H9 (cell line): Measurements from ENCODE around the gene LPP. TPM values are rescaled to one million over a fixed set of nuclear protein-coding genes. Genes with fewer than 3 reads are reported as not detected.

ENCODE experiments used
- DNase-seq: peaks from one replicate; pipeline ENCODE4 v3.0.0-alpha.2; 2017
- H2AFZ ChIP-seq: one replicate; pipeline ENCODE4 v1.6.1; 2013; ENCODE audit warnings: mild to moderate bottlenecking, low read length, control low read depth, moderate library complexity
- H2AK5ac ChIP-seq: 2 replicates; pipeline ENCODE4 v1.6.1; 2013; ENCODE audit warnings: low read length, control low read depth, mixed read lengths; ENCODE audit not compliant: insufficient read length
- H2BK120ac ChIP-seq: one replicate; pipeline ENCODE4 v1.6.1; 2013; ENCODE audit warnings: low read depth, mild to moderate bottlenecking, low read length, control low read depth, inconsistent platforms; ENCODE audit not compliant: poor library complexity, severe bottlenecking
- H2BK12ac ChIP-seq: 2 replicates; pipeline ENCODE4 v1.6.1; 2013; ENCODE audit warnings: low read length, control low read depth, mixed read lengths, low read depth; ENCODE audit not compliant: insufficient read length
- H2BK15ac ChIP-seq: 2 replicates; pipeline ENCODE4 v1.6.1; 2013; ENCODE audit warnings: low read depth, low read length, control low read depth
- H2BK20ac ChIP-seq: one replicate; pipeline ENCODE4 v1.6.1; 2013; ENCODE audit warnings: low read depth, mild to moderate bottlenecking, low read length, control low read depth, inconsistent platforms; ENCODE audit not compliant: poor library complexity, severe bottlenecking
- H2BK5ac ChIP-seq: 2 replicates; pipeline ENCODE4 v1.6.1; 2013; ENCODE audit warnings: low read length, control low read depth, mixed read lengths; ENCODE audit not compliant: insufficient read length
- H3K14ac ChIP-seq: 2 replicates; pipeline ENCODE4 v1.6.1; 2013; ENCODE audit warnings: low read length, control low read depth; ENCODE audit not compliant: insufficient read depth
- H3K18ac ChIP-seq: 2 replicates; pipeline ENCODE4 v1.6.1; 2013; ENCODE audit warnings: low read depth, mild to moderate bottlenecking, mixed read lengths, low read length, control low read depth; ENCODE audit not compliant: insufficient read length
- H3K23ac ChIP-seq: 2 replicates; pipeline ENCODE4 v1.6.1; 2013; ENCODE audit warnings: low read length, control low read depth, mixed read lengths, low read depth; ENCODE audit not compliant: insufficient read length
- H3K23me2 ChIP-seq: 2 replicates; pipeline ENCODE4 v1.6.1; 2013; ENCODE audit warnings: low read depth, mild to moderate bottlenecking, mixed read lengths, low read length, control low read depth; ENCODE audit not compliant: insufficient read length, poor library complexity, severe bottlenecking
- H3K27ac ChIP-seq: 2 replicates; pipeline ENCODE4 v1.5.1; 2013; ENCODE audit warnings: low read length, control low read depth, mixed read lengths, low read depth; ENCODE audit not compliant: insufficient read length
- H3K27me3 ChIP-seq: 2 replicates; pipeline ENCODE4 v1.6.1; 2013; ENCODE audit warnings: low read length, control low read depth, inconsistent platforms; ENCODE audit not compliant: insufficient read depth
- H3K4ac ChIP-seq: 2 replicates; pipeline ENCODE4 v1.6.1; 2013; ENCODE audit warnings: low read depth, mild to moderate bottlenecking, control low read depth, inconsistent platforms, low read length, moderate library complexity
- H3K4me1 ChIP-seq: 2 replicates; pipeline ENCODE4 v1.6.1; 2013; ENCODE audit warnings: low read length, control low read depth, inconsistent platforms; ENCODE audit not compliant: insufficient read depth
- H3K4me2 ChIP-seq: 2 replicates; pipeline ENCODE4 v1.6.1; 2013; ENCODE audit warnings: low read length, control low read depth, mixed read lengths; ENCODE audit not compliant: insufficient read length, insufficient read depth
- H3K56ac ChIP-seq: 2 replicates; pipeline ENCODE4 v1.6.1; 2013; ENCODE audit warnings: low read depth, mild to moderate bottlenecking, mixed read lengths, low read length, control low read depth; ENCODE audit not compliant: insufficient read length
- H3K79me1 ChIP-seq: 2 replicates; pipeline ENCODE4 v1.6.1; 2013; ENCODE audit warnings: low read depth, mild to moderate bottlenecking, moderate library complexity, low read length, control low read depth, inconsistent platforms; ENCODE audit not compliant: insufficient read depth, poor library complexity, severe bottlenecking
- H3K79me2 ChIP-seq: 2 replicates; pipeline ENCODE4 v1.6.1; 2013; ENCODE audit warnings: low read length, control low read depth, inconsistent platforms; ENCODE audit not compliant: insufficient read depth
- H3K9ac ChIP-seq: 2 replicates; pipeline ENCODE4 v1.6.1; 2013; ENCODE audit warnings: low read length, control low read depth, mixed read lengths; ENCODE audit not compliant: insufficient read length; ENCODE audit errors: extremely low read depth
- H3K9me3 ChIP-seq: one replicate; pipeline ENCODE4 v1.6.1; 2013; ENCODE audit warnings: low read depth, low read length, inconsistent platforms; ENCODE audit not compliant: control insufficient read depth
- H3T11ph ChIP-seq: one replicate; pipeline ENCODE4 v1.6.1; 2013; ENCODE audit warnings: mild to moderate bottlenecking, low read length, control low read depth, inconsistent platforms
- H4K20me1 ChIP-seq: one replicate; pipeline ENCODE4 v1.6.1; 2013; ENCODE audit not compliant: control insufficient read depth, insufficient read length, insufficient read depth
- H4K5ac ChIP-seq: 2 replicates; pipeline ENCODE4 v1.6.1; 2013; ENCODE audit warnings: low read depth, mild to moderate bottlenecking, mixed read lengths, low read length, control low read depth; ENCODE audit not compliant: insufficient read length
- H4K8ac ChIP-seq: replicated peaks from 2 replicates; pipeline ENCODE4 v1.6.1; 2013; ENCODE audit warnings: low read length, control low read depth, mixed read lengths, low read depth; ENCODE audit not compliant: insufficient read length
- H4K91ac ChIP-seq: 2 replicates; pipeline ENCODE4 v1.6.1; 2013; ENCODE audit warnings: low read depth, mild to moderate bottlenecking, moderate library complexity, mixed read lengths, low read length, control low read depth; ENCODE audit not compliant: insufficient read length
- H3K27ac Mint-ChIP-seq, 3 experiments: 2 replicates in 2 of 3; 3 replicates in 1 of 3; pipeline ENCODE4 v1.8.0; 2020 to 2021; ENCODE audit warnings: mixed read lengths in 3 of 3, mild to moderate bottlenecking in 1 of 3, moderate library complexity in 1 of 3
- H3K27me3 Mint-ChIP-seq: 2 replicates; pipeline ENCODE4 v1.8.0; 2021; ENCODE audit warnings: low read depth, mild to moderate bottlenecking, moderate library complexity, mixed read lengths
- H3K36me3 Mint-ChIP-seq, 3 experiments: 2 replicates in 2 of 3; 3 replicates in 1 of 3; pipeline ENCODE4 v1.8.0; 2020 to 2021; ENCODE audit warnings: low read depth in 3 of 3, mixed read lengths in 3 of 3; ENCODE audit not compliant: insufficient read depth in 1 of 3
- H3K4me1 Mint-ChIP-seq, 2 experiments: 2 replicates each; pipeline ENCODE4 v1.8.0; 2020; ENCODE audit warnings: mixed read lengths in 2 of 2
- H3K4me3 Mint-ChIP-seq, 2 experiments: 2 replicates in 1 of 2; 3 replicates in 1 of 2; pipeline ENCODE4 v1.8.0; 2020 to 2021; ENCODE audit warnings: mild to moderate bottlenecking in 2 of 2, mixed read lengths in 2 of 2, moderate library complexity in 1 of 2
- H3K9me3 Mint-ChIP-seq, 2 experiments: 2 replicates in 1 of 2; 3 replicates in 1 of 2; pipeline ENCODE4 v1.8.0; 2020; ENCODE audit warnings: mild to moderate bottlenecking in 2 of 2, mixed read lengths in 2 of 2, moderate library complexity in 1 of 2
- CTCF ChIP-seq: fragments of 200-600 bp; sonication (generic); conservative IDR thresholded peaks from 3 replicates; pipeline ENCODE4 v1.8.0; 2021; ENCODE audit warnings: antibody characterized with exemption, mild to moderate bottlenecking
- WGBS: extraction: QIAGEN DNeasy Blood & Tissue Kit; methylation state at CpG from one replicate; pipeline ENCODE4 v1.1.7; 2013; ENCODE audit warnings: missing lambda C conversion rate, low lambda C conversion rate, mixed read lengths; ENCODE audit not compliant: insufficient read length; ENCODE audit errors: extremely low coverage; 5-methylcytosine and 5-hydroxymethylcytosine counted together
- total RNA-seq: library from RNA; stranded (reverse); gene quantifications from 2 replicates; pipeline ENCODE4 v1.2.1, GENCODE V29; 2021

The LPP gene
- total RNA-seq, 1 experiment from 2014 or later: 64.6 TPM

GRCh38 chr3:188150982-188151381 lies 3.0 kb upstream of the LPP start:
- no peaks in the 10 kb centered on the region for H4K20me1 ChIP-seq
- no peak overlapping the region for H2AK5ac ChIP-seq
- H3K27me3 ChIP-seq: no peaks in the 10 kb centered on the region
- H3K36me3 Mint-ChIP-seq: no peaks in the 10 kb centered on the region
- H3K4me3 Mint-ChIP-seq: no peak overlapping the region
- no peak overlapping the region for H2BK12ac ChIP-seq
- no peak overlapping the region for H3K56ac ChIP-seq
- H2BK5ac ChIP-seq: no peak overlapping the region
- H3T11ph ChIP-seq: no peak overlapping the region
- no peak overlapping the region for H2AFZ ChIP-seq
- H3K23ac ChIP-seq: no peak overlapping the region
- no peak for DNase-seq
- H3K27ac Mint-ChIP-seq: no peak overlapping the region
- H3K14ac ChIP-seq: no peak overlapping the region
- peaks cover 6% of the 10 kb centered on the region for H3K4me1 ChIP-seq
- H4K91ac ChIP-seq: no peak overlapping the region
- no peak for TF ChIP-seq CTCF
- H2BK15ac ChIP-seq: no peak overlapping the region
- peaks cover 30 to 31% of the 10 kb centered on the region in 2 experiments for H3K4me1 Mint-ChIP-seq
- no peak overlapping the region for H3K4me2 ChIP-seq
- no peak overlapping the region for H3K27ac ChIP-seq
- no peak overlapping the region for H4K5ac ChIP-seq
- no peaks in the 10 kb centered on the region for H3K79me1 ChIP-seq
- peaks cover 11% of the 10 kb centered on the region for H3K27me3 Mint-ChIP-seq
- H2BK20ac ChIP-seq: no peak overlapping the region
- WGBS: no CpG with 5 or more reads among the region's 6 CpGs
- H3K9me3 Mint-ChIP-seq: no peaks in the 10 kb centered on the region; a peak in 1 of 5 replicates
- H3K79me2 ChIP-seq: peaks cover 2% of the 10 kb centered on the region; the same call in 1 of the 2 replicates
- peaks cover 17% of the 10 kb centered on the region for H3K23me2 ChIP-seq
- no peak overlapping the region for H2BK120ac ChIP-seq
- H3K18ac ChIP-seq: no peak overlapping the region
- no peak overlapping the region for H4K8ac ChIP-seq
- no peak overlapping the region for H3K4ac ChIP-seq
- no peak overlapping the region for H3K9ac ChIP-seq
- no peaks in the 10 kb centered on the region for H3K9me3 ChIP-seq
